Adrenal gland (tissue), 19 donors: ENCODE measurements around the gene DCHS1. TPM values are rescaled to one million over a fixed set of nuclear protein-coding genes. Genes with fewer than 3 reads are reported as not detected.
"Not testable (repeated sequence)": the region's sequence is repeated elsewhere in the genome, so short reads cannot be mapped to it uniquely, and the experiment has no call there.

Experiments used
- DNase-seq, 7 donors: peaks; one replicate each; pipeline ENCODE4 v3.0.0-alpha.2; 2019 to 2020
- H3K27ac ChIP-seq, 5 donors: fragments of 200-600 bp; sonication (generic) in 4 of 5; 1 replicate in 3 of 5; 2 replicates in 2 of 5; pipeline versions ENCODE4 v1.5.1 to v1.8.0; 2016 to 2020; ENCODE audit warnings: mild to moderate bottlenecking in 1 of 5
- H3K27me3 ChIP-seq: fragments of 200-600 bp; 2 replicates; pipeline ENCODE4 v1.8.0; 2021
- H3K36me3 ChIP-seq, 2 donors: fragments of 200-600 bp; replicated peaks in 1 of 2; 1 replicate in 1 of 2; 2 replicates in 1 of 2; pipeline versions ENCODE4 v1.5.1 to v1.8.0; 2018 to 2022
- H3K4me1 ChIP-seq, 2 donors: fragments of 200-600 bp; replicated peaks in 1 of 2; 1 replicate in 1 of 2; 2 replicates in 1 of 2; pipeline versions ENCODE4 v1.5.1 to v1.8.0; 2018 to 2021
- H3K4me3 ChIP-seq, 4 donors: fragments of 200-600 bp; sonication (generic) in 3 of 4; one replicate each; pipeline ENCODE4 v1.5.1; 2016 to 2018
- H3K9me3 ChIP-seq, 3 donors: fragments of 200-600 bp; sonication (generic) in 1 of 3; replicated peaks in 1 of 3; 1 replicate in 2 of 3; 2 replicates in 1 of 3; pipeline versions ENCODE4 v1.5.1 to v1.8.0; 2016 to 2021
- CTCF ChIP-seq, 6 experiments: fragments of 450-650 bp in 4 of 6; fragments of 200-600 bp in 2 of 6; sonication (generic) in 1 of 6; IDR thresholded peaks; 1 replicate in 5 of 6; 2 replicates in 1 of 6; pipeline versions ENCODE4 v1.5.1 to v1.8.0; 2016 to 2021; ENCODE audit warnings: antibody characterized with exemption in 6 of 6, mild to moderate bottlenecking in 2 of 6, moderate library complexity in 1 of 6
- POLR2A ChIP-seq, 2 donors: fragments of 450-650 bp; IDR thresholded peaks; one replicate each; pipeline ENCODE4 v1.6.1; 2017; ENCODE audit warnings: antibody characterized with exemption in 2 of 2, mild to moderate bottlenecking in 2 of 2, moderate library complexity in 1 of 2
- WGBS, 4 donors: extraction: QIAGEN DNeasy Blood & Tissue Kit in 2 of 4; methylation state at CpG; one replicate each; pipeline versions ENCODE4 v1.1.5 to v1.1.7; 2013 to 2017; 5-methylcytosine and 5-hydroxymethylcytosine counted together
- intact Hi-C, 2 donors: fragments of 100-400 bp; cut with DNase I; formaldehyde crosslinking; loops; one replicate each; pipeline versions ENCODE4 v1.14.1 to v1.15.0; 2022 to 2023
- long read RNA-seq, 10 donors: library from polyadenylated mRNA in 3 of 10; unstranded in 2 of 10; stranded (forward) in 1 of 10; transcript quantifications; one replicate each; pipeline ENCODE4 v2.0.0 and lab custom pipeline, GENCODE V29; 2021 to 2026
- polyA plus RNA-seq, 3 donors: library from polyadenylated mRNA; stranded (reverse); fragments of 200-250 nt in 2 of 3; fragments of 350-450 nt in 1 of 3; fragmentation: Illumina TruSeq in 1 of 3; extraction: RNeasy Lipid Tissue Mini Kit (QIAGEN cat#74804) in 1 of 3; gene quantifications; one replicate each; pipeline ENCODE4 v1.2.3, GENCODE V29; 2013 to 2014
- total RNA-seq, 9 donors: library from RNA; depleted of rRNA in 4 of 9; stranded (reverse); fragments of >200 nt in 4 of 9; fragments of 120-200 nt in 1 of 9; fragmentation: NEBNext Ultra II Directional in 1 of 9; extraction: Animal tissue kit (Norgen Biotek cat#: 25700) in 1 of 9; gene quantifications; one replicate each; pipeline versions ENCODE4 v1.1.0 to v1.2.4, GENCODE V29; 2013 to 2023
- donor health status: healthy with polysubstance abuse.
- donor health status: Bipolar disorder and iron deficiency.
- donor health status: DM: yes; HTN: yes; CAD: no.
- donor health status: DM: no; HTN: no; CAD: no.
- donor health status: DM: no; HTN: no; CAD: no.
- donor health status: DM: yes; HTN: yes; CAD: no.

DCHS1 gene
- total RNA-seq (10 to 100 TPM in 6 of 9 donors, 1 to 10 TPM in 3; 4.3 to 15.3 (median 11.5) TPM), polyA plus RNA-seq (10 to 100 TPM in 1 of 3 donors, 1 to 10 TPM in 2; 1.3 to 12.1 (median 5.0) TPM)
- long read RNA-seq, donor 1: 0 reads
- long read RNA-seq, donor 2: 0 reads
- long read RNA-seq, donor 3: 0 reads
- long read RNA-seq, donor 4, partial matches to known transcripts: 0 of 3 reads
- long read RNA-seq, donor 4, other reads (novel, unspliced or antisense): 3 of 3 reads
- long read RNA-seq, donor 5, partial matches to known transcripts: 5 of 14 reads
- long read RNA-seq, donor 5, other reads (novel, unspliced or antisense): 9 of 14 reads
- long read RNA-seq, donor 6, partial matches to known transcripts: 1 of 1 reads
- long read RNA-seq, donor 6, other reads (novel, unspliced or antisense): 0 of 1 reads
- long read RNA-seq, donor 7: 0 reads
- long read RNA-seq, donor 8: 0 reads
- long read RNA-seq, donor 9: 0 reads
- long read RNA-seq, donor 10: 0 reads

- no peak for TF ChIP-seq POLR2A (IDR thresholded peaks at IDR 0.05)
- TF ChIP-seq CTCF (IDR thresholded peaks at IDR 0.05): no peak
- 14 to 26% (median 24%) methylated on average over 16 to 38 of the region's 56 CpGs for WGBS, 4 donors
- intact Hi-C loops: no loop called here
- Histone ChIP-seq H3K4me1 (no peaks in the 10 kb centered on the region), H3K4me3 (peak within 1 kb of the TSS in 1 of 4 donors; percentile 56), H3K36me3 (no peaks in the 10 kb centered on the region), H3K9me3 (no peaks in the 10 kb centered on the region), H3K27ac (peak within 1 kb of the TSS in 1 of 5 donors; percentile 76), H3K27me3 (no peaks in the 10 kb centered on the region)
- peak in 1 of 7 donors; percentile 19 for DNase-seq
Observed at GRCh38 chr11:6655790-6656583, at the start of gene DCHS1. DCHS1 (minus strand) TSS chr11:6655809; CDS start chr11:6641613, 14,196 bp downstream.

- 62 to 85% (median 71%) methylated on average over 2 of the region's 2 CpGs for WGBS, 4 donors
- intact Hi-C loops: loop anchor here in 1 of 2 donors (10.0 kb wide), 1 partner anchor 169 kb away; no protein-coding TSS in a partner anchor
- no peak for TF ChIP-seq POLR2A (IDR thresholded peaks at IDR 0.05)
- TF ChIP-seq CTCF (IDR thresholded peaks at IDR 0.05): peak; percentile 46 to 77 (median 69)
- H3K9me3 ChIP-seq: no peaks in the 10 kb centered on the region
- H3K4me3 ChIP-seq: no peak overlapping the region
- peak; percentile 65 to 87 (median 77) for DNase-seq
- peak overlapping the region in 1 of 5 donors; percentile 21 for H3K27ac ChIP-seq
- H3K36me3 ChIP-seq: no peaks in the 10 kb centered on the region
- H3K27me3 ChIP-seq: no peaks in the 10 kb centered on the region
- H3K4me1 ChIP-seq: peaks cover 0 to 8% of the 10 kb centered on the region in 2 donors
Observed at GRCh38 chr11:6703247-6704063, 47.8 kb upstream of the DCHS1 start.

GRCh38 chr11:6701955-6702354 is 46.3 kb upstream of the DCHS1 start:
- H3K36me3 ChIP-seq, H3K4me1 ChIP-seq, DNase-seq, H3K27me3 ChIP-seq, H3K4me3 ChIP-seq, H3K27ac ChIP-seq, H3K9me3 ChIP-seq: not testable (repeated sequence)
- WGBS, 4 donors: 51 to 92% (median 75%) methylated on average over 3 of the region's 3 CpGs
- intact Hi-C loops: loop anchor here in 1 of 2 donors (10.0 kb wide), 1 partner anchor 167 kb away; no protein-coding TSS in a partner anchor

- TF ChIP-seq POLR2A (IDR thresholded peaks at IDR 0.05): peak in 1 of 2 donors; percentile 53
- TF ChIP-seq CTCF (IDR thresholded peaks at IDR 0.05): no peak
- peak in 4 of 7 donors; percentile 39 to 65 (median 48) for DNase-seq
- 6 to 19% (median 12%) methylated on average over 1 of the region's 1 CpG for WGBS, 4 donors
Observed at GRCh38 chr11:6695377-6695776, 39.8 kb upstream of the DCHS1 start.

More at GRCh38 chr11:6695377-6695776, 39.8 kb upstream of the DCHS1 start:
- Histone ChIP-seq H3K27ac (peak overlapping the region; percentile 71 to 87 (median 83)), H3K9me3 (no peaks in the 10 kb centered on the region), H3K4me3 (no peak overlapping the region), H3K36me3 (no peaks in the 10 kb centered on the region), H3K4me1 (peaks cover 28 to 31% of the 10 kb centered on the region in 2 donors), H3K27me3 (no peaks in the 10 kb centered on the region)
- intact Hi-C loops: no loop called here
